Measurements from ENCODE around the gene KAZALD1.

GRCh38 chr10:101031796-101032636 lies 29.8 kb upstream of the KAZALD1 start:
- peak in 1 of 2 donors; percentile 1 for TF ChIP-seq POLR2A (IDR thresholded peaks at IDR 0.05)
- TF ChIP-seq CTCF (IDR thresholded peaks at IDR 0.05): no peak

Data from lower leg skin (tissue), 3 donors.